ENCODE measurements around the gene PTH.

Gene PTH

GRCh38 chr11:13495929-13496328 lies at the start of gene PTH:
PTH (minus strand) TSS chr11:13495997; CDS start chr11:13492855, 3,142 bp downstream.
- no peak for DNase-seq (ENCODE audit: low spot score)

DNA sequence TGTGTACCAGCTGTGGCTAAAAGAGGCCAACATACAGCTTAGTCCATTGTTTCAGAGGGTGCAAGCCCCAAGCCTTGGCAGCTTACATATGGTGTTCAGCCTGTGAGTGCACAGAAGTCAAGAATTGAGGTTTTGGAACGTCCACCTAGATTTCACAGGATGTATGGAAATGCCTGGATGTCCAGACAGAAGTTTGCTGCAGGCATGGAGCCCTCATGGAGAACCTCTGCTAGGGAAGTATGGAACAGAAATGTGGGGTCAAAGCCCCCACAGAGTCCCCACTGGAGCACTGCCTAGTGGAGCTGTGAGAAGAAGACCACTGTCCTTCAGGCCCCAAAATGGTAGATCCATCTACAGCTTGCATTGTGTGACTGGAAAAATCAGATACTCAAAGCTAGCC lies 42.2 kb upstream of the PTH start:
- no peak for DNase-seq (ENCODE audit: low spot score)

GRCh38 chr11:13535819-13536218 lies 40.0 kb upstream of the PTH start:
- DNase-seq (ENCODE audit: low spot score), result no peak

DNA sequence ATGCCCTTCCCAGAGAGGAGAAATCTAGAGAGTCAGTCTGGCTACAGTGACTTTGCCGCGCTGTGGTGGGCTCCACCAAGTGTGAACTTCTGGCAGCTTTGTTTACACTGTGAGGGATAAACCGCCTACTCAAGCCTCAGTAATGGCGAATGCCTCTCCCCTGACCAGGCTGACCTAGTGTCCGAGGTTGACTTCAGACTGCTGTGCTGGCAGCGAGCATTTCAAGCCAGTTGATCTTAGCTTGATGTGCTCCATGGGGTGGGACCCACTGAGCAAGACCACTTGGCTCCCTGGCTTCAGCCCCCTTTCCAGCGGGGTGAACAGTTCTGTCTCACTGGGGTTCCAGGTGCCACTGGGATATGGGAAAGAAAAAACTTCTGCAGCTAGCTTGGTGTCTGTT lies 38.6 kb upstream of the PTH start:
- DNase-seq (ENCODE audit: low spot score), result no peak

GRCh38 chr11:13525257-13525656 lies 29.5 kb upstream of the PTH start:
- no peak for DNase-seq (ENCODE audit: low spot score)

DNA sequence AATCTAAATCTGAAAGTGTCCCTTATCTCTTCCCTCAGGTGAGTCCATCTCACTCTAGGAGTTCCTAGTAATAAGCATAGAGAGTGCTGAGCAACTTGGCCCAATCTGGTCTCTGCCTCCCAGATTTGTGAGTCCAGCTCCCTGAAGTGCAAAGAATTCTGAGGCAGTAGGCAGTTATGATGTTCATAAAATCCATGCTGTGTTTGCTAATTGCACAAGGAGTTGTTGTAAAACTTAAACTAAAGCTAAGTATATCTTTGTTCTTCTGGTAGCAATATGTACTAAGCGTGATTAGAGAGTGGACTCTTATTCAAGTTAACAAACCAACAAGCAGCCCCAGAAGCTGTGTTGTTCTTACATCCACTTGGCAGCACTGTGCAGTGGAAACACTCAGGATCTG lies 7.6 kb upstream of the PTH start:
- DNase-seq (ENCODE audit: low spot score), result no peak

DNA sequence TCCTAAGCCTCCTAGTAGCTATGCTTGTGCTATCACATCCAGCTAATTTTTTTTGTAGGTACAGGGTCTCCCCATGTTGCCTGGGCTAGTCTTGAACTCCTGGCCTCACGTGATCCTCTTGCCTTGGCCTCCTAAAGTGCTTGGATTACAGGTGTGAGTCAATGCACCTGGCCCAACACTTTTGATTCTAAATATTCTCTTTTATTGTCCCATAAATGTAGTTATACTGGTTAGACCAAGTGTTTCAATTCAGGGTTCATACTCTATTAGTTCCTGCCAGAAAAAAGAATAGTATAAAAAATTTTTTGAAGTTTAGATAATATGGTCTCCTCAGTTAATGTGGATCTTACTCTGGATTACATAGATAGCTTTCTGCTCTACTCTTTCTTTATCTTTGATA lies 6.7 kb upstream of the PTH start:
- no peak for DNase-seq (ENCODE audit: low spot score)

GRCh38 chr11:13494051-13494450 lies 1.7 kb downstream of the PTH start:
- no peak for DNase-seq (ENCODE audit: low spot score)

DNA sequence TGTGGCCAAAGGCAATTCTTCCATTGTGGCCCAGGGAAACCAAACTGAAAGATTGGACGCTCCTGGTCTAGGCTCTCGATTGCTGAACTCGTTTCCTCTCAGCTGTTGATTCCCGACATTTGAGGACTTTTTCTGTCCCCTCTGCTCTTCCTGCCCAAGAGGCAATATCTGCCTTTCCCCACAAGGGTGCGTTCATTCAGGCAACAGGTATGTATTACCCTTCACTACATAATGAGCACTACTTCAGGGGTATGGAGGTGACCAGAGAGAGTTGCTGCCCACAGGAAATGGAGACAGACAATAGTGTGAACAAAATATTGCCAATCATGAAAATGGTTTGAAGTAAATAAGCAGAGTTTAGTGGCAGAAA lies 8.2 kb downstream of the PTH start:
- DNase-seq (ENCODE audit: low spot score), result peak; percentile 33

- no peak for DNase-seq (ENCODE audit: low spot score)
Measured at GRCh38 chr11:13486926-13487660, 8.7 kb downstream of the PTH start.

DNA sequence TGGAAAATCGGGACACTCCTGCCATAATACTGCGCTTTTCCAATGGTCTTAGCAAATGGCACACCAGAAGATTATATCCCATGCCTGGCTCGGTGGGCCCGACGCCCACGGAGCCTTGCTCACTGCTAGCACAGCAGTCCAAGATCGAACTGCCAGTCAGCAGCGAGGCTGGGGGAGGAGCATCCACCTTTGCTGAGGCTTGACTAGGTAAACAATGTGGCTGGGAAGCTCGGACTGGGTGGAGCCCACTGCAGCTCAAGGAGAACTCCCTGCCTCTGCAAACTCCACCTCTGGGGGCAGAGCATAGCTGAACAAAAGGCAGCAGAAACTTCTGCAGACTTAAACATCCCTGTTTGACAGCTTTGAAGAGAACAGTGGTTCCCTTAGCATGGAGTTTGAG lies 15.6 kb downstream of the PTH start:
- DNase-seq (ENCODE audit: low spot score), result no peak

GRCh38 chr11:13479688-13480087 lies 16.1 kb downstream of the PTH start:
- DNase-seq (ENCODE audit: low spot score), result no peak

DNA sequence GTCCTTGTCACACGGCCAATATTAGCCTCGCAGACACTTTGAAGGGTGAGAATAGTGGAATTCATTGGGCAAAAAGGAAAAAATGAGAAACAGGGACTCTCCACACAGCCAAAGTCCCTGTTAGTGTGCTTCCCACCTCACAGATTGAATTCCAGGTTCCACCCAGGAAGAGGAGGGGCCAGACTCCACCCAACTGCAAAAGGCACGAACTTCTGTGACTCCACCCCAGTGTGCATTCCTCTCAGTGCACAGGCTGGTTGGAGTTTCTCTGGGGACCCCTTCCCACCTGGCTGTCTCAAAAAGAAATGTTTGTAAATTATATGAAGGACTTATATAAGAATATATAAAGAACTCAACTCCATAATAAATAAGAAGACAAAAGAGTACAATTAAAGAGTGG lies 20.7 kb downstream of the PTH start:
- DNase-seq (ENCODE audit: low spot score), result no peak

DNA sequence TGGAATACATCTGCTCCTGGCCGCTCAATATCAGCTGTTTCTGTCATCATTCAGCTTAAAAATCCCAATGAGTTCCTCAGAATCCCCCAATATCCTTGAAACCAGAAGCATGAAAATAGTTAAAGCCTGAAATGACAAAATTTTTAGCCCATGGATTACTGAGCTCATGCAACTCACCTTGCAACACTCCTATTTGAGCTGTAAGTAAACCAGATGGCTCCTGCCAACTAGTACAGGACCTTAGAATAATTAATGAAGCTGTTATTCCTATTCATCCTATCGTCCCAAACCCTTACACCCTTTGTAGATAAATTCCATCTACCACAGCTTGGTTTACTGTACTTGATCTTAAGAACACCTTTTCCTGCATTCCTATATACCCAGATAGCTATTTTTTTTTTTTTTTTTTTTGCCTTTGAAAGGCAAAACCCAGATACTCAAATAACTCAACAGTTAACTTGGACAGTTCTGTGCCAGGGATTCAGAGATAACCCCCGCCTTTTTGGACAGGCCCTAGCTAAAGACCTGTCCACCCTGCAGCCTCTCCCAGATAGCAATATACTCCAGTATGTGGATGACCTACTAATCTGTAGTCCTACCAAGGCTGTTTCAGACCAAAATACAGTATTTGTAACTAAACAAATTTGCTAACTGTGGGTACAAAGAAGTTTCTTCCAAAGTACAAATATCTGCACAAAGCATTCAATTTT lies 22.6 kb downstream of the PTH start:
- DNase-seq (ENCODE audit: low spot score), result no peak

- DNase-seq (ENCODE audit: low spot score), result no peak
Measured at GRCh38 chr11:13468750-13469149, 27.0 kb downstream of the PTH start.

- DNase-seq (ENCODE audit: low spot score), result peak; percentile 44
Measured at GRCh38 chr11:13465909-13466371, 29.9 kb downstream of the PTH start.

DNA sequence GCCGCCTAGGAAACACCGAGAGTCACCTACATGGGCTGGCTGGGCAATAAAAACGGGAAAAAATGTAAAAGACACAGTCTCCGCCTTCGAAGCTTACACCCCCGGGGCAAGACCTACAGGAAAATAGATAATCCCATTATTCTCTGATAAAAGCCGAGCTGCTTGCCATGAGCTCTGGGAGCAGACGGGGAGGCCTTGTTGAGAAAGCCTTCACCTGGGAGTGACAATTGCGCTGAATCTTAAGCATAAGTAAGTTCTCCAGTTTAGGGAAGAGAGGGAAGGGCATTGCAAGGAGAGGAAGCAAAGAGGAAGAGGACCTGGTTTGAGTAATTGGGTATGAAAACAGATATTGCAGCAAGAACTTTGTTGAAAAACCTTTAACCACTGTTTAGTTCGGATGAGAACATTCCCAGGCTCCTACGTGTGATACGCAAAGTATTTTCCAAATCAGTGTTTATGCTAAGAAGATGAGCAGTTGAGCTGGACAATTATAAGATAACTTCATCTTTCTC lies 32.0 kb downstream of the PTH start:
- peak; percentile 41 for DNase-seq (ENCODE audit: low spot score)

DNA sequence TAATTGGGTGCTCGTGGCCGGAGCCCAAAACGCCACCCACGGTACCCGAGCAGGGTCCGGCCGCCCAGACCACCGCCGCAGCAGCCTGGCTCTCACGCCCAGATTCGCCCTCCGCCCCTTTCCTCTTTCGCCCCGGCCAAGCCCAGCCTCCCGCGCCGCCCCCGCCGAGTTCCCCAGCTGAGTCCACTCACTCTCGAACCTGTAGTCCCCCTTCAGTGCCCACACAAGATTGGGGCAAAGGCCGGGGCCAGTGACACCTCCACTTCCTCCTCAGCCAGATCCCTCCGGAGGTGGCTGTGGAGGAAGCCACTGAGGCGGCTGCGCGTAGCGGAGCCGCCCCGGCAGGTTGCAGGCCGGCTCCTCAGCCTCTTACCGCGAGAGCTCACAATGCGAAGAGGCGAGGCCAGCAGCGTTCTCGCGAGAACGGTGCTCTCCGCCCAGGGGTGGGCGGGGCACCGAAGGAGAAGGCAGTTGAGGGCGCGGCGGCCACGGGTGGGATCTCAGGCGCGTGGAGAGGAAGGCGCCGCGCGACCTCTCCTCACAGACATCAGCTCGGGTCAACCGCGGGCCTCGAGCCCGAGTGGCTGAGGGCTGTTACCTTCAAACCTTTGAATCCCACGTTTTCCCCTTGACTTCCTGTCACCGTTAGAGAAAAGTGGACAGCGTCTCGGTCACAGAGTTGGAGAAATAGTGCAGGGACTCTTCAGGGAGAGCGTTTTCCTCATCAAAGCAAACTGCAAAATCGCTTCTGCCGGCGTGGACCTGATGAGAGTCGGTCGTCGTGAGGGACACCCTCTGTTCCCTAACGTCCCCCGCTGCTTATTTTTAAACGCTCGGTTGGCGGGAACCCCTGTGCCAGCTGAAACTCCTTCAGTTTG lies 32.7 kb downstream of the PTH start, which contains the start of gene BTBD10:
TSS of gene BTBD10 (minus strand) at position 322 of the 878 bp plus-strand sequence. CDS start 18,098 bp downstream, outside the sequence.
- peak; percentile 95 for DNase-seq (ENCODE audit: low spot score)

- DNase-seq (ENCODE audit: low spot score), result peak; percentile 71
Measured at GRCh38 chr11:13462311-13462900, 33.4 kb downstream of the PTH start.

DNA sequence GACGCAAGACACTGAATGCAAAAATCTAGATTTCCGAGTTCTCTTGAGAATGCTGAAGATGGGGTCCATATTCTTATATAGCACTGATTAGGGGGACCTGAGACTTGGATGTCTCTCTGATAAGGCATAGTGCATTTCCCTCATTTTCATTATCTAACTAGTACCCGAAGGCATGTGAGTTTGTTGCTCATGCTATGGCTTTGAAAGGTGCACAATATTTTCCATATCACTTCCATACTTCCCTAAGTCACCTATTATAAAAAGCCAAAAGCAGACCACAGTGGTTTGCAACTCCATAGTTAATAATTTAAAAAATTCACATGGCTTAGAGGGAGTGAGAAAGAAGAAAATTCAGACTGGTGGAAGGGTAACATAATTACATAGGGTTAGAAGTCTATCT lies 34.5 kb downstream of the PTH start:
- no peak for DNase-seq (ENCODE audit: low spot score)

GRCh38 chr11:13450832-13451397 lies 44.9 kb downstream of the PTH start:
- no peak for DNase-seq (ENCODE audit: low spot score)

- DNase-seq (ENCODE audit: low spot score), result no peak
Measured at GRCh38 chr11:13449522-13449921, 46.3 kb downstream of the PTH start.

Data from D341Med (cell line).